NCI-H2227 (cell line): ENCODE data around the gene RFK.
"Not testable (repeated sequence)": the region's sequence is repeated elsewhere in the genome, so short reads cannot be mapped to it uniquely, and the experiment has no call there.

Experiments
- DNase-seq: peaks from one replicate; lab custom pipeline; 2025; ENCODE audit not compliant: unreplicated experiment; lab: John Stamatoyannopoulos, UW

The RFK gene

DNA sequence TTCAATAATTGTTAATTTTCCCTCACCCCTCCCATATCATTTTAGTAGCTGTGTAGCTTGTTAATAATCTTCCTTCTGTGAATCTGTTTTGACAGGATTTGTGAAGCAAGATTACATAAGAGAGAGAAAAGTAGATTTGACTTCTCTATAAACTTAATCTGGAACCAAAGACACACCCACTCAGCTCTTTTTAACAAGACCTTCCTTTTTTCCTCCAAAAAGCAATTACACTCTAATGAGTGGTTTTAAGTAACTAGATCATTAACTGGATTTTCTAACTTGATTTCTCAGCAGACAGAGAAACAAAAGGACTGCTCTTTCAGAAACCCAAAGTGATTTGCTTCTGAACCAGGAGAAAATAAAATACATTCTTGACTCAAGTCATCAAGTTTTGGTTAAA, 21.9 kb downstream of the RFK start:
- no peak for DNase-seq

DNA sequence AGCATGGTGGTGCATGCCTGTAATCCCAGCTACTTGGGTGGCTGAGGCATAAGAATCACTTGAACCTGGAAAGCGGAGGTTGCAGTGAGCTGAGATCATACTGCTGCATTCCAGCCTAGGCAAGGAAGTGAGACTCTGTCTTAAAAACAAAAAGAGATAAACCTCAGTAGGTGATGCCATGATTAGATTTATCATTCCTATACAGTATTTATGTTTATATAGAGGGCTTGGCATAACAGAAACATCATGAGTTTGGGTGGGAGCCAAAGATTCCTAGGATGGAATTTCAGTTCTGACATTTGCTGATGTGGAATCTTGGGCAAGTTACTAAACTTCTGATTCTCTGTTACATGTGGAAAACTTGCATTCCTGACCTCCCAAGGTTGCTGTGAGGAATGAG, 22.3 kb downstream of the RFK start:
- no peak for DNase-seq

GRCh38 chr9:76370396-76371023, 23.7 kb downstream of the RFK start:
- DNase-seq, result no peak

- peak; percentile 53 for DNase-seq
Observed at GRCh38 chr9:76369583-76369982, 24.6 kb downstream of the RFK start.

- DNase-seq, result no peak
Observed at GRCh38 chr9:76366275-76366674, 28.0 kb downstream of the RFK start.

DNA sequence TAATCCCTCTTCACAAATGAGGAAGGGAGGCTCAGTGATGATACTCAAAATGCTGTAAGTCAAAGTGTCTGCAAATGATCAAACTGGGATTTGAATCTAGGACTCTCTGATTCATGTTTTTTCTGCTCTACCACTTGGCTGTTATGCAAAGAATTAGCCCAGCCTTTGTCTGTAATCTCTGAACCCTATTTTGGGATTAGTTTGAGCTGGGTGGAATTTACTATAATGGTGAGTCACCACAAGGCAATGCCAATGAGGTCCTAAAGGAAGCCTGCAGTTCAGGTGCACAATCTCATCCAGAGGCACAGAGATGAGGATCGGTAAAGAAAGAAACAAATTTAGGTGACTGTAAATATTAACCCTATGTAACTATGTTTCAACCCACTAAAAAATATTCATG, 29.2 kb downstream of the RFK start:
- no peak for DNase-seq

DNA sequence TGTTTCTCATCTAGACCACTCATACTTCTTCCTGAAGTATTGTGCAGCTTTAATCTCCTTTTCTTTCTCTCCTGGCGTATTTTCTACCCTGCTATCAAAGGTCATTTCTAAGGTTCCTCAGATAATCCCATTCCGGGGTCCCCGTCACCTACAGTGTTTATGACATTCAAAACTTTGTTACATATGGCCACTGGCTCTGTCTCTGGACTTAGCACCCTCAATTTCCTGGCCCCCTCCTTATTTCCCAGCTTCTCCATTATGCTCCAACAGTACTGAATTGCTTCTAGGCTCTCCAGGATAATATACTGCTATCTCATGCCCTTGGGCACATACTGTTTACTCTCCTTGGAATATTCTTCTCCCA, 31.2 kb downstream of the RFK start:
- DNase-seq, result no peak

- DNase-seq, result not testable (repeated sequence)
Observed at GRCh38 chr9:76362332-76363031, 31.7 kb downstream of the RFK start.

DNA sequence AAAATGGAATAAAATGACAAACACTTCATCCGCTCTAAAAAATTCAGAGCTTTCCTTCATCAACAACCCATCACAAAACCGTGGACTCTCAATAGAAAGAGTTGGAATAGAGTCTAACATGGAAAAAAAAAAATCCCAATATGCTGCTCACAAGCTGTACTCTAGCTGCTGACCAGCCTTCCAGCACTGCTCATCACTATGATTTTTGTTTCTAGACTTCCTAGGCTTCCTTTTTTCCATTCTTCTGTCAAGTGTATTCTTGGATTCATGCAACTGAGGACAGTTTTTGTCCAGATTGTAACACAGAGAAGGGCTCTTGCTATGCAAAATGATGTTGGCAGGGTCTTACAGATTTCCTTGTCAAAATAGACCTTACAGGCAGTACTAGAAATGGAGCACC, 34.5 kb downstream of the RFK start:
- DNase-seq, result no peak

DNA sequence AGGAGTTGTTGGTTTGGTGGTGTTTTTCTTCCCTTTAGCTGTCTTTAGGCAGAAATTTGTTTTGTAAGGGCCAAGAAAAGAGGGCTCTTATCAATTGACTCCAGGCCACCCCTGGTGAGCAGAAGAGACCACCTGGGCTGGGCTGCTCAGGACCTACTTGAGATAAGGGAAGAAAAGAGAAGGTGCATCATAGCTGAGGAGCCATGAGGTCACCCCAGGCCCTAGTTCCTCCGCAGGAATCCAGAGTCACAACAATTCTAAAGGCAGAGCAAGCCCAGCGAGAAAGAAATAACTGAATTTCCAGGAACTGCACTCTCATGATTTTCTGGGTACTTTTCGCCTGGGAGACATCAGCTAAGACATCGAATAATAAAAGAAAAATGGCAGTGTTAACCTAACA, 34.9 kb downstream of the RFK start:
- no peak for DNase-seq

DNA sequence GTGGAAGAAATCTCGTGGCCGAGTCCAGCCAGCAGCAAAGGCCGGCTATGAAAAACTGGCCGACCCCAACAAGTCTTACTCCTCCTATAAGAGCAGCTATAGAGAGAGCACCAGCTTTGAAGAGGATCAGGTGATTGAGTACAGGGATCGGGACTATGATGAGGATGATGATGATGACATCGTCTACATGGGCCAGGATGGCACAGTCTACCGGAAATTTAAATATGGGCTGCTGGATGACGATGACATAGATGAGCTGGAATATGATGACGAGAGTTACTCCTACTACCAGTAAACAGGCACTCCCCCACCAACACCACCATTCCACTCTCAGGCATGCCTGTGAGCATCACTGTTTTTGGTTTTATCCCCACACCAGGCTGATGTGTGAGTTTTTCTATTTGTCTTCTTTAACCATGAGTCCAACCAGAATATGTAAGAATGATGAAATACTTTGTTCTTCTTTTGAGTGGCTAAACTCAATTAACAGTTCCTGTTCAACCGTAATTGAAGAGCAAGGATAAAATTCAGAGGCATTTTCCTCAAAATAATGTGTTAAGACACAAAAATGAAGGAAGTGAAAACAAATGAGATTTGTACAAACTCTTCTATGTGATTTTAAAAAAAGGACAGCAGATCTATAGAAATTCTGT, 35.5 kb downstream of the RFK start:
- DNase-seq, result no peak

- no peak for DNase-seq
Observed at GRCh38 chr9:76357555-76357954, 36.7 kb downstream of the RFK start.

GRCh38 chr9:76355886-76356285, 38.3 kb downstream of the RFK start:
- DNase-seq, result no peak

DNA sequence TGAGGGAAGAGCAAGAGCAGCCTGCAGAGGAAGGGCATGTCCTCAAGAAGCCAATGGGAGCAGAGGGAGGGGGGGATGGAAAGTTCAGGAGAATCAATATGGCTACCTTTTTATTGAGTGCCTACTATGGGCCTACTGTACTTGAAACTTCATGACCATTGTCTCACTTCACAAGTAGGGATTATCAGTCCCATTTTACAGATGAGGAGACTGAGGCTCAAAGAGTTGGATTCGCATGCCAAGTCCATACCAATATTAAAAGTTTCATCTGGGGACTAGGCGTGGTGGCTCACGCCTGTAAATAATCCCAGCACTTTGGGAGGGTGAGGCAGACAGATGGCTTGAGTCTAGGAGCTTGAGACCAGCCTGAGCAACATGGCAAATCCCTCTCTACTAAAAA, 40.0 kb downstream of the RFK start:
- no peak for DNase-seq

GRCh38 chr9:76353280-76353679, 40.9 kb downstream of the RFK start:
- peak; percentile 20 for DNase-seq

DNA sequence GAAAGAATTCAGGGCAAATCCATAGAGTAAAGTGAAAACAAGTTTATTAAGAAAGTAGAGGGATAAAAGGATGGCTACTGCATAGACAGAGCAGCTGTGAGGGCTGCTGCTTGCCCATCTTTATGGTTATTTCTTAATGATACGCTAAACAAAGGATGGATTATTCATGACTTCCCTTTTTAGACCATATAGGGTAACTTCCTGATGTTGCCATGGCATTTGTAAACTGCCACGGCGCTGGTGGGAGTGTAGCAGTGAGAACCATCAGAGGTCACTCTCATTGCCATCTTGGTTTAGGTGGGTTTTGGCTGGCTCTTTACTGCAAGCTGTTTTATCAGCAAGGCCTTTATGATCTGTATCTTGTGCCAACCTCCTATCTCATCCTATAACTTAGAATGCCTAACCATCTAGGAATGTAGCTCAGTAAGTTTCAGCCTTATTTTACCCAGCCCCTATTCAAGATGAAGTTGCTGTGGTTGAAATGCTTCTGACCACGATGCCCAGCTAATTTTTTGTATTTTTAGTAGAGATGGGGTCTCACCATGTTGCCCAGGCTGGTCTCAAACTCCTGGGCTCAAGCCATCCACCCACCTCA, 42.1 kb downstream of the RFK start:
- DNase-seq, result no peak

DNA sequence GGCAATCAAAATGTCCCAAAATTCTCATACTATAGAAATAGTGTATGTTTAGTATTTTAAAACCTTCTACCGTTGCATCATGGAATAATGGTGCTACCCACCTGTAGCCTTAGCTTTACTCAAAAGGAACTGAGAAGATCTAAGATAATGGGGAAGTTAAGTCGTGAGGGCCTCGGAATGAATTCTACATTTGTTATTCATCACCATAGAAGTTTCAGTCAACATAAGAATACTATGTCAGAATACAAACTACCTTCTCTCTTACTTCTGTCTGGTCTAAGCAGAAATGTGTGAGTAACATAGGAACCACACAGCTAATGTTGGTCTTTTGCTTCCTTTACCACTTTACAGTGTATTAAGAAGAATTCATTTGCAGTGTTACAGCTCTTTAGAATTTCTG, 43.2 kb downstream of the RFK start:
- DNase-seq, result no peak

- no peak for DNase-seq
Observed at GRCh38 chr9:76349865-76350264, 44.4 kb downstream of the RFK start.

GRCh38 chr9:76342858-76343257, 51.4 kb downstream of the RFK start:
- DNase-seq, result no peak

DNA sequence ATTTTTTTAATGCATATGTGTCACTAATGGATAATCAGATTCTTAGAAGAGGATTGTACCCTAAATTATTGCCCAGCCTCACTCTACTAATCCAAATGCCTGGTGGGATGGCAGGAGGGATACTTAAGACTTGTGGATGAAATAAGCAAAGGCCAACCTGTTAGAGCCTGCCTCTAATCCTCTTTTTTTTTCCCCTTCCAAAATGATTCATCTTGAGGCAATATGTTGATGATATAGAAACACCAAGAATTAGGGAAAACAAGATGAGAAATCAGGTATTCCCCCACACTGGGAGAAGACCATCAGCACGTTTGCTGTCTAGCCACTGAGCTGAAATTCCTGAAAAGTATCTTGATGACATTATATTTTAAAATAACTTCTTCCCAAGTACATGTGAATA, 52.0 kb downstream of the RFK start:
- no peak for DNase-seq

DNA sequence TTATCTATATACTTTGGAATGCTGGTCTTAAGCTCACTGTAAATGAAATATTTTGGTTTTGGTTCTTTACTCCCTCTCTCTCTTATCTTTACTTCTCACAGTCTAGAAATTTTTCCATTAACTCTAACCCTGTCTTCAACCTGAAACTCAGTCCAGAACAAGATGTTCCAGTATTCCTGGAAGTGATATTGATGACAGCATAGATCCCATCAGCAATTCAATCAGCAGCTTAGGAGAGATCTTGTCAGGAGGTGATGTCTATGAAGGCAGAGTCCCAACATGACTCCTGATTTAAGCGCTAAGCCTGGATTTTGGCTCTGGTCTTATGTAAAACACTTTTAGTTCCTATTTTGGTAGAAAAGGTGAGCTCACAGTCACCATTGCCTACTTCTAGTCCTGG, 52.6 kb downstream of the RFK start:
- no peak for DNase-seq

DNA sequence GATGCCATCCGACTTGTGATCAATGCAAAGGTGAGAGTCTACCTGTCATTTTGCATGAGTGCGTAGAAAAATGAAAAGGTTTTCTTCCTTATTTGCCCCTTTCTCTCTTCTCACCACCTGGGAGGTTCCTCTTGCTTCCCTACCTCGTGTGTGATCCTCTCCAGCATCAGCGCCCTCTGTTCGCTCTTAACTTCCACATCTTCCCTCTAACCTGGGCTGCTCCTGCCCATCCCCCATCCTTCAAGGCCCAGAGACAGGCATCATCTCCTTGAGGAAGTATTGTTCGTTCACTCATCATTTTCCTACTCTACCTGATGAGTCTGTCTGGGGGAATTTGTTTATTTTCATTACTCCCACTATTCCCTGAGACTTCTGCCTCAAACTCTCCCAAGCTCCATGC, 55.8 kb downstream of the RFK start:
- no peak for DNase-seq
